SKM-1 (cell line): Measurements from ENCODE around the gene TPT1.

Experiments used
- DNase-seq: peaks from one replicate; lab custom pipeline; 2025; ENCODE audit not compliant: unreplicated experiment; lab: John Stamatoyannopoulos, UW

TPT1 gene

DNA sequence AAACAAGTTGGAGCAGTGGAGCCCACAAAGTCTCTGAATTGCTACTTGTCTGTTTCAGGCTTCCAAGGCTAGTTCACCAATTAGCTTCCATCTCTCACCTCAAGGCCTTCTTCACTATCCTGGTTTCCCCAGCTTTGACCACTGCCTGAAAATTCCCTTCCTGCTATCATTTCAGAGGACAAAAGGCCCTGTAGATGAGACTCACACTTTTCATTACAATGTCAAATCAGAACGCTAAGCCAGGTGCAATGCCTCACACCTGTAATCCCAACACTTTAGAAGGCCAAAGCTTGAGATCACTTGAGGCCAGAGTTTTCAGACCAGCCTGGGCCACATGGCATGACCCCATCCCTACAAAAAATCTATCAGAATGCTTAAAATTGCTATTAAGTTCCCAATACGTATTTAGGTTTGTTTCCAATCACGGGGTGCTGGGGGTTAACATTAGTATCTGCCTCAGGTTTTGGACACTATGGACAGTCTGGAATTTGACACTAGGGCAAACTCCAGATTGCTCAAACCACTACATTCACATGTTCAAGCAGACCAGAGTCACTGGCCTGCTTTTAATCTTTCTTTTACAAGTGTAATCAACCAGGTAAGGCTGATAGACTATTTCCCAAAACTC lies 5.5 kb downstream of the TPT1 start:
- DNase-seq, result no peak

DNA sequence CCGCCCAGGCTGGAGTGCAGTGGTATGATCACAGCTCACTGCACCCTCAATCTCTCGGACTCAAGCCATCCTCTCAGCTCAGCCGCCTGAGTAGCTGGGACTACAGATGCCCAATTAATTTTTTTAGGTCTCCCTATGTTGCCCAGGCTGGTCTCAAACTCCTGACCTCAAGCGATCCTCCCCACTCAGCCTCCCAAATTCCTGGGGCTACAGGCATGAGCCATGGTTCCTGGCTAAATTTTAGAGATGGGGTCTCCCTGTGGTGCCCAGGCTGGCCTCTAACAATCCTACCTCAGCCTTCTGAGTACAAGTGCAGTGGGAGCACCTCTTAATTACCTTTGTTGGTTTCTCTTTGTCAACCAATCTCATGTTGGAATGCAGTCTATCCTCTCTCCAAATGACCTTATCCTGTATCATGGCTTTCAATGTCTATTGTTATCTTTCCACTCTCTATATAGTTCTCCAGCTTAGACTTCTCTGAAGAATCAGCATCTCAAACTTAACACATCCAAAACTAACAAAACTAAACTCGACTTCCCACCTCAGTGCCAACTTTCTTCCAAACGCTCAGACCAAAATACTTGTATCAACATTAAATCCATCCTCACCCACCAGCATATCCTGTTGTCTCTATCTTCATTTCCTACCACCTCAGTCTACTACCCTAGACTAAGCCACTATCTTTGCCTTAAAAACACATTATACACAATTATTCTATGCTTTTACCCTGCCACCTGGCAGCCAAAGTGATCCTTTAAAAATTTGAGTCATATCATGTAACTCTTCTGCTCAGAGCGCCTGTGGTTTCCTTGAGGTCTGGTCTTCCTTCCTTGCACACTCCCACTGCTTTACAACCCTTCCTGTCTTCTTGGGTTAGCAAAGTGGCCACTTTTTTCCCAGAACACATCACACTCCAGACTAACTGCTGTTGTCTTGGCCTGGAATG lies 6.7 kb downstream of the TPT1 start:
- DNase-seq, result peak; percentile 46

DNA sequence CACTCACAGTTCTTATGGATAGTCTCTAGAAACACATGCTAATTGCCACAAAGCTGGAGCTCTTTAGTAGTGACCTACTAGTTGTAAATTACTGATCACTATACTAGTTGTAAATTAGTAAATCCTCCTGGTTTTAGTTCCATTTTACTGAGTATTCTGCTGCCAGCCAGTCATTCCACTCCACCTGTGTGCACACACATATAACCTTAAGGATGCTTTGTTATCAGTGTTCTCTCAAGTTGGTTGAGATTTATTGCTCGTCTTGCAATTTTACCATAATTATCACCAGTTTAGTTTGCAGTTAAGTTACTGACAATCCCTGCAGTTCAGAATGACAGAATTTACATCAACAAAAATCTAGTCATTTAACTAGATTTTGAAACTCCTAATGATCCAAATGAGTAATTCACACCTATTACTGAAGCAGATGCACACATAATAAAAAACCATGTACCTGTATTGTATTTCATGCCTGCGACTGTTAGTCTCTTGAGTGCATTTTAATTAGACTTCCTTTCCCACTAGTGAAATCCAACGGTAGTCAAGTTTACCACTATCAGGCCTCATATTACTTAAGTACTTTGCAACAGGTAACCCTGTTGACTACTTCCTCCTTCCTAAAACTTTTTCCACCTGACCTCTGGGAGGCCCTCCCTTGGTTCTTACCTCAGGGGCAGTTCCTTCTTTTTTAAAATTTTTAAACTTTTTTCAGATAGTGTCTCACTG lies 7.6 kb downstream of the TPT1 start:
- no peak for DNase-seq

DNA sequence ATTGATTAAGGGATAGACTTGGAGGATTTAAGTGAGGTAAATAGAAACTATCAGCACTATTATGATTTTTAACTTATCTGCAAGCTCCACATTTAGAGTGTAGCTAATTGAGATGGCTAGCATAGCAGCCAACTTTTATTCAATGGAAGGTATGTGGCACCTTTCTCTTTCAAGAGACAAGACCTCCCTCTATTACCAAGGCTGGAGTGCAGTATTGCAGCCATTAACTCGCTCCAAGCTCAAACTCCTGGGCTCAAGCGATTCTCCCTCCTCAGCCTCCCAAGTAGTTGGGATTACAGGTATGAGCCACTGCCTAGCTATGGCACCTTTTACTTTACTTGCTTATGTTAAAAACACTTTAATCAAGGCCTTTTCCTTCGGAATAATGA lies 8.2 kb downstream of the TPT1 start:
- DNase-seq, result no peak

DNA sequence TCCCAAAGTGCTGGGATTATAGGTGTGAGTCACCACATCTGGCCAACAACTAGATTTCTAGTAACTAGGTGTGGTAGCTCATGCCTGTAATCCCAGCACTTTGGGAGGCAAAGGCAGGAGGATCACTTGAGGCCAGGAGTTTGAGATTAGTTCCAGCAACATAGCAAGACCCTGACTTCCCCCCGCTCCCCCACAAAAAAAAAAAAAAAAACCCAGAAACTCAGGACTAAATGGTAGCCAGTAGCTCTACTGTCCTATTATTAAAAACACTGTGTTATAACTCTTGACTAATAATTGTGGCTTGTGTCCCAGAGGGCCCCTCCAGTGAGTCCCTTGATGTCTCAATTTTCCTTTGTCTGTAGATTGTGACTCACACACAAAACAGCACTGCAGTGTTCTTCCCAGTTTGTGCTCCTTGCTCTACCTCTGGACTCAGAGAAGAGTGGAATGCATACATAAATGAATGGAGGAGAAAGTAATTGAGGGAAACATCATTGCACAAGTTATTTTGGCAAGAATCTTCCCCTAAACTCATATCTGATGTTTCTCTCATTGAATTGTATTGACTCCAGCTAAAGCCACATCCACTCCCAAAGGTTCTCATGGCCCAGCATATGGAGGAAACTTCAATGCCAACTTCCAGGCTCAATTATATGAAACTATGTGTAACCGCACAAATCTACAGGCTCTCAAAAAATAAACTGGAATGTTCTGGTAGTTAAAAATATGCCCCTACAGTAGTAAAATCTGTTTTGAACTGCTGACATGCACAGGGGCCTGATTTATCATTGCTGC lies 8.8 kb downstream of the TPT1 start:
- no peak for DNase-seq

DNA sequence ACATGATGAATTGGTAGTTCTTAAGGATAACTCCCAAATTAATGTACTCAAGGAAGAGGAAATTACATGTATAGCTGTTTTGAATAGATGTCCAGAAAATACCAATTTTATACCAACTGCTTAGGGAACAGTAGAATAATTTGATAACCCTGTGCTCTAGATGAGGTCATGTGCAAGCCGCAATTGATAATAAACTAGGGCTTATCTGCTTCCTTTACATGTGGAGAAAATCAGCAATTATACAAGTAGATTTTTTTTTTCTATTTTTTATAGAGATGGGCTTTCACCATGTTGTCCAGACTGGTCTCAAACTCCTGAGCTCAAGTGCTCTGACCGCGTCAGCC lies 9.3 kb downstream of the TPT1 start:
- no peak for DNase-seq

DNA sequence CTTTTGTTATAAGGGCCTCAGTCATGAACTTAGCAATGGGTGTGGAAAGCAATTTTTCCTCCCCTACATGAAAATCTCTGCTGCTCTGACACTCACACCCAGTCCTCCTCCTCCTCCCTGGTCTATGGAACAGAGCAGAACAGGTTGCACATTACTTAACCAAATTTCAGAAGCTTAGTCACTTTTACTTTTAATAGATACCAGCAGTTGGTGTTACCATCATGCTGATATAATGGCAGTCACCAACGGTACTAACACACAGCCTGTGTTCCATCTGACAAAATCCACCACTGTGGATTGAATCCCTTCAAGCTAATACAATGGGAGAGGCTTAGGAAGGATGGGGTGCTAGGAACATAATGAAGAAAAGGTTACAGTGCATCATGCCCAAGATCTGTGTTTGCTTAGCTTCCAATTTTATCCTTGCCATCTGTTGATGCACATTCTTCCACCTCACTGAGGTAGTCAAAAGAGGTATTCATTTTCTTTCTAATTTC lies 9.8 kb downstream of the TPT1 start:
- DNase-seq, result no peak

DNA sequence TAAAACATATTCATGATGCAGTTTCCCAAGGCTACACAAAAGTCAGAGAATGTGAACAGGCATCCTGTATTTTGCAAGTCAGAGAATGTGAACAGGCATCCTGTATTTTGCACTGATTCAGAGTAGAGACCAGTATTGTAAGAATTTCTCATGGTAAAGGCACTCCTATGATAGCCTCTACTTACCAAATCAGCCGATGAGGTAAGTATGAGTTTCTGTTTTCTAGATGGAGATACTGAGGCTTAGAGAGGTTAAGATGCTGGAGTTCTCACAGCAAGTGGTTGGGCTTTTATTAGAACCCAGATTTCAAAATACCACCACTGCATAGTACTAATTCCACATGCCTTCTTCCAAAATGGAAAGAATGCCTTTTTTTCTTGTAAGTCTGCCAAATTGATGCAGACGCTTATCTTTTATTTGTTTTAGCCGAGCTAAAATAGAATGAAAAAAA lies 12.3 kb downstream of the TPT1 start:
- no peak for DNase-seq

DNA sequence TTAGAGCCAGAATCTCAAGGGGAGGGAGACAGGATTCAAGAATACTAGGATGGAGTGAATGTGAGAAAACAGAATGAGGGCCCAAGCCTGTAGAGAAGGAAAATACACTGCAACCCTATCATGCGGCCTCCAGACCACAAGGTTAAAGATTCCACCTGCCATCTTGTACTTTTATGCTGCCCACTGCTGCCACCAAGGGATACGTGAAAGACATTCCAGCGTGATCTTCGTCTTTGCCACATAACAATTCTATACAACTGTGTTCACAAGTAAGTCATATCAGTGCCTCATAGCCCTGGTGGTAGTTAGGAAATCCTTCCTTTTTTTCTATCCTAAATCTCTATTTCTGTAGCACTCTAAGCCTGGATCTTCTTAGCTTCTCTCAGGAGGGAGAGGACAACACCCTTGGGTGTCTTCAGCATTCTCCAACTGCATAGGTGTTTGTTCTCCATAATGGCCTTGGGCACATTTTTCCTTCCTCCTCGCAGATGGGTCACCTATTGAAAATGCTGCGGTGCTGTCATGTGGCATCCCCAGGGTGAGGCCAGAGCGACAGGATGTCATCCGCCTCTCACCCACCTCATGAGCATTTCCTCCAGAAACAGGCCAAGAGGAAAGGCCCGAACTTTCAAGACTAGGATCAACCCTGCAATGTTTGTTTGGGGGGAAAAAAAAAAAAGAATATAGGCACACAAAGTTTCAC lies 13.6 kb downstream of the TPT1 start:
- no peak for DNase-seq

DNA sequence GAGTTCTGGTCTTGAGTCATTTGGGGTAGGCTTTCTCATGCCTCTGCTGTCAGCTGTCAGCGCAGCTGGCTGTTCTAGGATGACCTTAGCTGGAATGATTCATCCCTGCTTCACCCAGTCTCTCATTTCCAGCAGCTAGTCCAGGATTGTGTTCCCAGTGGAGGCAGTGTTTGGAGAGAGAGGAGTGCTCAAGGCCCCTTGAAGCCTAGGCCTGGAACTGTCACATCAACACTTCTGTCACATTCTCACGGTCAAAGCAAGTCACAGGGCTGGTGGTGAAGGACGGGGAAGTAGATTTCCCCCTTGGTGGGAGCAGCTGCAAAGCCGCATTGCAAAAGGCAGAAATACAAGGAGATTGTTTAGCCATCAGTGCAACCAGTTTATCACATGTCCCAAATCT lies 15.2 kb downstream of the TPT1 start:
- no peak for DNase-seq

DNA sequence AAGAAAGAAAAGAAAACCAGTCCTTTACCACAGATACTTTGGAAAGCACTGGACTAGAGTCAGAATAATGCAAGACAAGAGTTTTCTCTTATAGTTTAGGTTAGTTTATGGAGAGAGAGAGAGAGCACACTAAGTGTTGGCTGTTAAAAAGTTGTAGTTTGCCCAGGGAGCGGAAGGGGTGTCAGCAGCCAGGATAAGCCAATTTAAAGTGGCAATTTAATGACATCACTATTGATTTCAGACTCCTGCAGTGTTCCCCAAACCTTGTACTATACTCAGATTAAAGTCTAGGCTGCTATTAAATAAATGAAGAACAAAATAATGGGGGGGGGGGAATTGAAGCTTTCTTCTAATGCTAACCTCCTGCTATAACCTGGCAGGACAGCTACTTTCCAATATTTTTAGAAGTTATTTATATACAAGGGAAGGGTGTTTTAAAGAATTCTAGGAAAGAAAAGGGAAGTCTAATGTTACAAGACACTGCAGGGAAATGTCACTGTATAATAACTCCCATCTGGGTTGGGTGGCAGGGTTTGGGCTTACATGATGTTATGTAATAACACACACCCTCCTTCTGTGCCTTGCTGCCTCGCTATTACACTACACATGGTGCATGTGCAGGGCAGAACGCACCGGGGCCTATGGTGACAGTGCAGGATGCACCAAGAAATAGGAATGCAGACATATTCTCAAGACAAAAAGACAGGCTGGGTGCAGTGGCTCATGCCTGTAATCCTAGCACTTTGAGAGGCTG lies 19.9 kb downstream of the TPT1 start:
- DNase-seq, result peak; percentile 58

DNA sequence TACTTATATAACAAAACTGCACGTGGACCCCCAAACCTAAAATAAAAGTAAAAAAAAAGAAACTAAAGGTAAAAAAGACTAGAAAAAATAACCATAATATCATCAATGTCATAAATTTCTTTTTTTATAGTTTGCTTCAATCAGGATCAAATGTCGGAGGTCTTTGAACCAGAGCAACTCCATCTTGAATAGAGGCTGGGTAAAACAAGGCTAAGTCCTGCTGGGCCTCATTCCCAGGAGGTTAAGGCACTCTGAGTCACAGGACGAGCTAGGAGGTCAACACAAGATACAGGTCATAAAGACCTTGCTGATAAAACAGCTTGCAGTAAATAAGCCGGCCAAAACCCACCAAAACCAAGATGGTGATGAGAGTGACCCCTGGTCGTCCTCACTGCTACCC lies 24.0 kb downstream of the TPT1 start:
- DNase-seq, result no peak

DNA sequence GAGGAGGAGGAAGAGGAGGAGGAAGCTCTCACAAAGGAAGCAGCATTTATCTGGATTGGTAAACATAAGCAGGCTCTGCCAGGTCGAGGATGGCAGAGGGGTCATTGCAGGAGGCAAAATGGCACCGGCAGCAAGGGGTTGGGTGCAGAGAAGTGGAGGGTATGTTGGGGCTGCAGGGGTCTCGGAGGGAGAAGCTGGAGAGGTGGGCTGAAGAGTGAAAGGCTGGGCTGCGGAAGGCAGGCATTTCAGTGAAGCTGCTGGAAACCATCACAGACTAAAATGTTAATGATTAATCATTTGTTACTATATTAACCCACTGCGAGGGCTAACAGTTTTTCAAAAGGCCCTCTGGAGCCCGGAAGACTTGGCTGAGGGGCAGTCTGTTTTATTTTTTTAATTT lies 24.6 kb downstream of the TPT1 start:
- no peak for DNase-seq

DNA sequence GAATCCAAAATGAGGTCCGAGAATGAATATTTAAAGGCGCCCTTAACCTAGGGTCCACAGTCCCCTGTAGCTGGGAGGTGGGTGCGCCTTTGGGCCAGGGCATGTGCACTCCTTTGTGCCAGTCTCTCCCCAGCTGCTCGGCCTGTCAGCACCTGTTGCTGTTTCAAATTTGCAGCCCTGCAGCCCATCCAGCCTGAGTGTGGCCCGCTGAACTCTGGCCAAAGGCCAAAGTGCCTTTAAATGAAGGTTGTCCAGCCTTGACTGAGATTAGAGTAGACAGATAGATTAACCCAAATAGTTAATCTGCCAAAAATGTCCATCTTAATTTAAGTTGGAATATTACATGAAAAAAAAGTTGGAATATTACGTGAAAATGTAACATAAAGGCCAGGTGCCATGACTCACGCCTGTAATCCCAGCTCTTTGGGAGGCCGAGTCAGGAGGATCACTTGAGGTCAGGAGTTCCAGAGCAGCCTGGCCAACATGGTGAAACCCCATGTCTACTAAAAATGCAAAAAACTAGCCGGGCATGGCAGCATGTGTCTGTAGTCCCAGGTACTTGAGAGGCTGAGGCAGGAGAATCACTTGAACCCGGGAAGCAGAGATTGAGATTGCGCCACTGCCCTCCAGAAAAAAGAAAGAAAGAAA lies 25.3 kb downstream of the TPT1 start:
- DNase-seq, result no peak

DNA sequence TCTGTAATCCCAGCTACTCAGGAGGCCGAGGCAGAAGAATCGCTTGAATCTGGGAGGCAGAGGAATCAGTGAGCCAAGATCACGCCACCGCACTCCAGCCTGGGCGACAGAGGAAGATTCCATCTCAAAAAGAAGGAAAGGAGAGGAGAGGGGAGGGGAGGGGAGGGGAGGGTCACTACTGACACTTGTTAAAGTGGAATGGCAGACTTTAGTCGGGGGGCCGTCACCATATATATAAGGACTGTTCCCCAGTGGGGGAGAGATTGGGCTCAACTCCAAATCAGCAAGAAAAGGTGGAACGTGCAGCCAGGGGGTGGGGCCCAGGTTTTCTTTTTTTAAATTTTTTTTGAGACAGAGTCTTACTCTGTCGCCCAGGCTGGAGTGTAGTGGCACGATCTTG lies 26.2 kb downstream of the TPT1 start:
- DNase-seq, result no peak

DNA sequence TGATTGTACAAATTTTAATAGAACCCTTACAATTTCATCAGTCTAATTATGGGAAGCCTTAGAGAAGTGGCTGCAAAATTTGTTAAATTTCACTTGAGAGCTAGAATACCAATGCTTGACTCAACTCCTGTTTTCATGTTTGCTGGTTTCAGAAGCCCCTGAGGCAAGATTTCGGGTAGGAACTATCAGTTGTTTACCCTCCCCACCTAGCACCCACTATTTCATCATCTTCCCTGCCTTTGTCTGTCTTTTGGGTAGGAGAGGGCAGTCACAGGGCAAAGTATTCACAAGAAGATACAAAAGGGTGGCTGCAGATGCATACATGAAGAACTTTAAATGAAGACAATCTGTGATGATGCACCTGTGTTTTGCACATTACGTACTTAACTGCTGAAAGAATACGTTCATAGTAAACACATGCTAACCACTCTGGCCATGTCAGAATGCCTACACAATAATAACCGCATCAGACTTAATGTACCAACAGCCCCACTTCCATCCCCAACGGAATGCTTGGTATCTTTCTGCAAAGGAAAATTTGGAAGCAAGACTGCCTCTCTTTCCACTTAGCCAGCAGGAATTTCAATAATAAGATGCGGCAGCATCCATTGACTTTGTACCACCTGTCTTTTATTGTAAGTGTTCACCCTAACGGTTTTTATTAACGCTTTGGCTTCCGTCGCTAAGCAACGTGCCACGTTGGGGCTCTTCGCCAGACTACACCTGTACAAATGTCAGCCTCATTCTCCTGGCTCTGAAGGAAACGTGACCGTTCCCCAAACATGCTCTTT lies 30.4 kb downstream of the TPT1 start:
- DNase-seq, result no peak

DNA sequence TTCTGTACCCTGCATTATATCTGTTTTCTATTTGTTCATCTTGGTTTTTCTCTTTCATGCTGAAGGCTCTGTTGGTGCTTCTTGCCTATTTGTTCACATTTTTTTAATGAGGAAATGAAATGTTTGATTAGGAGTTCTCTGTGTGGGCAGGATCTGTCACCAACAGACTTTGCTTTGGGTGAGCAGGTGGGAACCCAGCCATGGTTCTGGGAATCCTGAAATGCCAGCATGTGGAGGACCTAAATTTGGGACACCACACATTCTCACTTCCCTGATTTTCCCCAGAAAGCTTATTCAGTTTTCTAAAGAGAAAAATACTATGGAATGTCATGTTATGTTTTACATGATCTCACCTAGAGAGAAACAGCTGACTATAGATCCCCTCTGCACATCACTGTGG lies 34.0 kb downstream of the TPT1 start:
- DNase-seq, result no peak

DNA sequence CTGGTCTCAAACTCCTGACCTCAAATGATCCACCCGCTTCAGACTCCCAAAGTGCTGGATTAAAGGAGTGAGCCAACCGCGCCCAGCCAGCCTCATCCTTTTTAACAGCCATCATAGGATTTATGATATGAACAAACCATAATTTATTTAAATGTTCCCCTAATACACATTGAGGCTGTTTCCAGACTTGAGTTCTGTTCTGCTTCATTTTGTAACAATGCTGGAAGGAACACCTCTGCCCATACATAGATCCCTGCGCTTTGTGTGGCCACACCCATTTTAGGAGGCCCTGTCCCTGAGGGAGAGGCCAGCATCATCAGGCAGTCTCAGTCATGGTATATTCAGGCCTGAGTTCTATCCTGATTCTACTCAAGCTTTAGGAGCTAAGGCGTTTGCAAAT lies 35.9 kb downstream of the TPT1 start:
- no peak for DNase-seq
